ENCODE data around the gene GC. TPM values are rescaled to one million over a fixed set of nuclear protein-coding genes. Genes with fewer than 3 reads are reported as not detected.

The GC gene
- total and polyA plus RNA-seq, 9 of the 15 experiments (the other 6 are each of a cell fraction or from before 2014, with no cell fraction given) = 0.44 TPM; not detected in 8

- TF ChIP-seq ZNF449 (CRISPR knock-in tag; IDR thresholded peaks at IDR 0.05) = no peak
These were observed 18.5 kb downstream of the GC start (continued) for GRCh38 chr4:71765350-71765749.

GRCh38 chr4:71752383-71753042, 31.4 kb downstream of the GC start:
- intact Hi-C loops (cut with micrococcal nuclease) (no loop called here), in situ Hi-C loops (cut with MboI) (loop anchor here (25.0 kb wide), 2 partner anchors 185 to 535 kb away; no protein-coding TSS in a partner anchor)
- ChIA-PET POLR2A (no interaction called here), CTCF (ENCODE audit: low intra/inter-chr PET ratio) (interaction anchor here (0.6 kb wide), 1 partner anchor 1096 kb away, joined by 3 read pairs; no protein-coding TSS in a partner anchor)
- WGBS (ENCODE audit: insufficient coverage, low coverage, missing lambda C conversion rate) = 1% methylated on average over 5 of the region's 5 CpGs
- no peak for TF ChIP-seq NFATC3 (IDR thresholded peaks at IDR 0.05)
- no peak for TF ChIP-seq SIX5 (IDR thresholded peaks at IDR 0.05; ENCODE audit: borderline replicate concordance in 1 of 2, insufficient read depth in 1 of 2, low read depth in 1 of 2, low read length in 2 of 2)
- TF ChIP-seq EZH2 (IDR thresholded peaks at IDR 0.05; ENCODE audit: borderline replicate concordance, low read depth, low read length) = no peak
- TF ChIP-seq SMAD4 (CRISPR knock-in tag; conservative IDR thresholded peaks at IDR 0.05) = no peak
- no peak for TF ChIP-seq GTF2A2 (tag; IDR thresholded peaks at IDR 0.05)
- TF ChIP-seq ZNF766 (CRISPR knock-in tag; conservative IDR thresholded peaks at IDR 0.05) = no peak
- no peak for TF ChIP-seq SNRNP70 (optimal IDR thresholded peaks at IDR 0.05; ENCODE audit: low read depth, low read length)
- TF ChIP-seq HMGXB4 (CRISPR knock-in tag; IDR thresholded peaks at IDR 0.05) = no peak
- no peak overlapping the region for H3K27ac ChIP-seq (ENCODE audit: extremely low read depth, low read depth, low read length)
- FAIRE-seq = no peak
- no peak overlapping the region for H3K4me3 ChIP-seq
- no TSS peak for BruUV-seq (replicated peaks)
- no peaks in the 10 kb centered on the region for H3K4me1 ChIP-seq (replicated peaks in 1 of 2; ENCODE audit: control insufficient read depth in 2 of 2, insufficient read depth in 2 of 2, low read length in 2 of 2)
- H3K9ac ChIP-seq (ENCODE audit: insufficient read depth in 1 of 2, low read depth in 2 of 2, low read length in 2 of 2) = no peak overlapping the region
- no peak for ATAC-seq
- DNase-seq (ENCODE audit: extremely low read depth in 1 of 4, low spot score in 3 of 4) = no peak
- no peak overlapping the region for H3K4me2 ChIP-seq (ENCODE audit: insufficient read depth, low read length)
- H3K79me2 ChIP-seq (ENCODE audit: control insufficient read depth, insufficient read depth, low read length) = no peaks in the 10 kb centered on the region
- H3K36me3 ChIP-seq (ENCODE audit: control insufficient read depth, insufficient read depth, low read length) = no peaks in the 10 kb centered on the region
- H4K20me1 ChIP-seq (replicated peaks; ENCODE audit: control insufficient read depth, insufficient read depth, low read length) = no peaks in the 10 kb centered on the region
- H2AFZ ChIP-seq (ENCODE audit: low read depth, low read length) = no peak overlapping the region
- H3K9me1 ChIP-seq (ENCODE audit: control insufficient read depth, insufficient read depth, low read length) = no peaks in the 10 kb centered on the region
- no peaks in the 10 kb centered on the region for H3K27me3 ChIP-seq (ENCODE audit: control insufficient read depth in 2 of 2, insufficient read depth in 2 of 2, low read length in 2 of 2)
- H3K9me3 ChIP-seq (replicated peaks; ENCODE audit: control insufficient read depth, insufficient read depth, low read depth, low read length) = no peaks in the 10 kb centered on the region

All from K562 (cell line).